HEK293 (cell line): ENCODE data around the gene NHP2.

Experiments used
- BCL11B ChIP-seq: fragments of 450-650 bp; formaldehyde crosslinking; IDR thresholded peaks from 2 replicates; pipeline ENCODE4 v1.5.1; 2016; ENCODE audit warnings: low read depth, missing biosample characterization, missing genetic modification characterization
- GLIS1 ChIP-seq: fragments of 450-650 bp; formaldehyde crosslinking; IDR thresholded peaks from 2 replicates; pipeline ENCODE4 v1.5.1; 2016; ENCODE audit warnings: missing biosample characterization, missing genetic modification characterization
- GLIS2 ChIP-seq: fragments of 450-650 bp; formaldehyde crosslinking; IDR thresholded peaks from 2 replicates; pipeline ENCODE4 v1.5.1; 2016; ENCODE audit warnings: missing biosample characterization, missing genetic modification characterization
- KLF16 ChIP-seq: fragments of 450-650 bp; formaldehyde crosslinking; IDR thresholded peaks from 2 replicates; pipeline ENCODE4 v1.5.1; 2017; ENCODE audit warnings: missing biosample characterization, missing genetic modification characterization
- KLF9 ChIP-seq: fragments of 450-650 bp; formaldehyde crosslinking; IDR thresholded peaks from 2 replicates; pipeline ENCODE4 v1.5.1; 2016; ENCODE audit warnings: missing biosample characterization, missing genetic modification characterization, low read depth
- TCF7L2 ChIP-seq: IDR thresholded peaks from 2 replicates; pipeline ENCODE4 v1.6.1; 2011; ENCODE audit warnings: low read depth, mild to moderate bottlenecking, inconsistent platforms, low read length, moderate library complexity, borderline replicate concordance
- YY1 ChIP-seq: fragments of 450-650 bp; formaldehyde crosslinking; IDR thresholded peaks from 2 replicates; pipeline ENCODE4 v1.5.1; 2018; ENCODE audit warnings: missing biosample characterization, missing genetic modification characterization
- ZBTB20 ChIP-seq: fragments of 450-650 bp; formaldehyde crosslinking; IDR thresholded peaks from 2 replicates; pipeline ENCODE4 v1.5.1; 2016; ENCODE audit warnings: missing biosample characterization, missing genetic modification characterization
- ZFP69B ChIP-seq: fragments of 450-650 bp; formaldehyde crosslinking; IDR thresholded peaks from 2 replicates; pipeline ENCODE4 v1.5.1; 2016; ENCODE audit warnings: missing biosample characterization, missing genetic modification characterization
- ZIC2 ChIP-seq: fragments of 450-650 bp; formaldehyde crosslinking; IDR thresholded peaks from 2 replicates; pipeline ENCODE4 v1.5.1; 2016; ENCODE audit warnings: missing biosample characterization, missing genetic modification characterization
- ZNF184 ChIP-seq: fragments of 450-650 bp; IDR thresholded peaks from 2 replicates; pipeline ENCODE4 v1.5.1; 2018; ENCODE audit warnings: missing biosample characterization, mild to moderate bottlenecking, missing genetic modification characterization
- ZNF214 ChIP-seq: fragments of 450-650 bp; formaldehyde crosslinking; IDR thresholded peaks from 2 replicates; pipeline ENCODE4 v1.5.1; 2017; ENCODE audit warnings: missing biosample characterization, mild to moderate bottlenecking, missing genetic modification characterization, borderline replicate concordance
- ZNF221 ChIP-seq: fragments of 450-650 bp; formaldehyde crosslinking; IDR thresholded peaks from 2 replicates; pipeline ENCODE4 v1.5.1; 2017; ENCODE audit warnings: missing biosample characterization, missing genetic modification characterization, borderline replicate concordance
- ZNF266 ChIP-seq: fragments of 450-650 bp; formaldehyde crosslinking; IDR thresholded peaks from 2 replicates; pipeline ENCODE4 v1.5.1; 2016; ENCODE audit warnings: missing biosample characterization, missing genetic modification characterization, low read depth
- ZNF350 ChIP-seq: fragments of 450-650 bp; formaldehyde crosslinking; IDR thresholded peaks from 2 replicates; pipeline ENCODE4 v1.5.0; 2017; ENCODE audit warnings: missing biosample characterization, mild to moderate bottlenecking, missing genetic modification characterization
- ZNF366 ChIP-seq: fragments of 450-650 bp; formaldehyde crosslinking; conservative IDR thresholded peaks from 2 replicates; pipeline ENCODE4 v1.5.1; 2016; ENCODE audit warnings: missing biosample characterization, missing genetic modification characterization
- ZNF416 ChIP-seq: fragments of 450-650 bp; formaldehyde crosslinking; IDR thresholded peaks from 2 replicates; pipeline ENCODE4 v1.5.1; 2016; ENCODE audit warnings: missing biosample characterization, missing genetic modification characterization
- ZNF423 ChIP-seq: fragments of 450-650 bp; formaldehyde crosslinking; IDR thresholded peaks from 2 replicates; pipeline ENCODE4 v1.5.1; 2016; ENCODE audit warnings: missing biosample characterization, missing genetic modification characterization
- ZNF426 ChIP-seq: fragments of 450-650 bp; formaldehyde crosslinking; IDR thresholded peaks from 2 replicates; pipeline ENCODE4 v1.5.1; 2017; ENCODE audit warnings: missing biosample characterization, missing genetic modification characterization, mild to moderate bottlenecking, inconsistent platforms, moderate library complexity
- ZNF510 ChIP-seq: fragments of 450-650 bp; formaldehyde crosslinking; IDR thresholded peaks from 2 replicates; pipeline ENCODE4 v1.5.1; 2018; ENCODE audit warnings: mild to moderate bottlenecking, missing genetic modification characterization, missing biosample characterization; ENCODE audit not compliant: insufficient replicate concordance
- ZNF596 ChIP-seq: fragments of 450-650 bp; IDR thresholded peaks from 2 replicates; pipeline ENCODE4 v1.5.0; 2018; ENCODE audit warnings: missing biosample characterization, mild to moderate bottlenecking, missing genetic modification characterization, moderate library complexity
- ZNF621 ChIP-seq: fragments of 450-650 bp; formaldehyde crosslinking; IDR thresholded peaks from 2 replicates; pipeline ENCODE4 v1.5.1; 2017; ENCODE audit warnings: missing biosample characterization, missing genetic modification characterization
- ZNF843 ChIP-seq: fragments of 450-650 bp; formaldehyde crosslinking; IDR thresholded peaks from 2 replicates; pipeline ENCODE4 v1.5.1; 2016; ENCODE audit warnings: missing biosample characterization, missing genetic modification characterization
- TF ChIP-seq, protein P1 (sequence below): fragments of 450-650 bp; formaldehyde crosslinking; IDR thresholded peaks from 2 replicates; pipeline ENCODE4 v1.5.1; 2016; ENCODE audit warnings: missing biosample characterization, missing genetic modification characterization, low read depth
- TF ChIP-seq, protein P2 (sequence below): fragments of 450-650 bp; formaldehyde crosslinking; IDR thresholded peaks from 2 replicates; pipeline ENCODE4 v1.5.1; 2016; ENCODE audit warnings: missing biosample characterization, missing genetic modification characterization
- TF ChIP-seq, protein P3 (sequence below): fragments of 450-650 bp; formaldehyde crosslinking; IDR thresholded peaks from 2 replicates; pipeline ENCODE4 v1.5.1; 2016; ENCODE audit warnings: missing biosample characterization, missing genetic modification characterization
- TF ChIP-seq, protein P4 (sequence below): fragments of 450-650 bp; formaldehyde crosslinking; optimal IDR thresholded peaks from 2 replicates; pipeline ENCODE3; 2016; ENCODE audit warnings: missing biosample characterization, mild to moderate bottlenecking, missing genetic modification characterization
- TF ChIP-seq, protein P5 (sequence below): fragments of 450-650 bp; formaldehyde crosslinking; IDR thresholded peaks from 2 replicates; pipeline ENCODE4 v1.5.1; 2016; ENCODE audit warnings: missing biosample characterization, missing genetic modification characterization
- TF ChIP-seq, protein P6 (sequence below): fragments of 450-650 bp; formaldehyde crosslinking; IDR thresholded peaks from 2 replicates; pipeline ENCODE4 v1.5.0; 2017; ENCODE audit warnings: missing biosample characterization, missing genetic modification characterization, borderline replicate concordance

The NHP2 gene

DNA sequence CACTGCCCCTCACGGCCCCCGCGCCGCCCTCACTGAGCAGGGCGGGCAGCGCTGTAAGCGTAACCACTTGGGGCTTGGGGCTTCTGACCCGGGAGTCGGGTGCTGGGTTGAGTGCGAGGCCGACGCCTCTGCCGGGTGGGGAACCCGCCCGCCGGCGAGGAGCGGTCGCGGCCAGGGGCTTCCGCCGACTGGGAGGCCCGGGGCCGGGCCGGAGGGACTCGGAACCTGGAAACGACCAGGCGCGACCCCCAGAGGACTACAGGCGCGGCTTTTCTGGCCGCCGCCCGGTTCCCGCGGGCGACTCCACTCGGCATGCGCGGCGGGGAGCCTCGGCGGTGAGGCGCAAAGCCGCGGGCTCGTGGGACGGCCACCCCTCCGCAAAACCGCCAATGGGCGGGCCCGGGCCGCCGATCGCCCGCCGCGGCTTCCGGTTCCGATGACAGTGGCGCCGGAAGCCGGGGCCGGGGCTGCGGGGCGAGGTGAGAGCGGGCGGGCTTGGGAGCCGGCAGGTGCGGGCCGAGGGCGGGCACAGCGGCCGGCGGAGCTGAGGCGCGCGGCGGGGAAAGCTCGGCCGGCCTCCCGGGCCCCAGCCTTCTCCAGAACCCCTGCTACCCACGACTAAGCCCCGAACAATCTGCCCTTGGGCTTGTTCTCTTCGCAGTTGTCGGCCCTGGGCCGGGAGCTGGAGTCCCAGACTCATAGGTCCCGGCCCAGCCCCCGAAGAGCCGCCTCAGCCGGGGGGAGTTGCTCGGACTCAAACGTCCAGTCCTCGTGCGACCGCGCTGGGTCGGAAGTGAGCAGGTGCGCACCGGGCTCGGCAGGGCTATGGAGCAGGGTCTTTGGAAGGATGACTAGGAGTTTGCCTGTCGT lies 22.9 kb downstream of the NHP2 start, which contains the start of gene RMND5B (continued):
- TF ChIP-seq, protein P1, sequence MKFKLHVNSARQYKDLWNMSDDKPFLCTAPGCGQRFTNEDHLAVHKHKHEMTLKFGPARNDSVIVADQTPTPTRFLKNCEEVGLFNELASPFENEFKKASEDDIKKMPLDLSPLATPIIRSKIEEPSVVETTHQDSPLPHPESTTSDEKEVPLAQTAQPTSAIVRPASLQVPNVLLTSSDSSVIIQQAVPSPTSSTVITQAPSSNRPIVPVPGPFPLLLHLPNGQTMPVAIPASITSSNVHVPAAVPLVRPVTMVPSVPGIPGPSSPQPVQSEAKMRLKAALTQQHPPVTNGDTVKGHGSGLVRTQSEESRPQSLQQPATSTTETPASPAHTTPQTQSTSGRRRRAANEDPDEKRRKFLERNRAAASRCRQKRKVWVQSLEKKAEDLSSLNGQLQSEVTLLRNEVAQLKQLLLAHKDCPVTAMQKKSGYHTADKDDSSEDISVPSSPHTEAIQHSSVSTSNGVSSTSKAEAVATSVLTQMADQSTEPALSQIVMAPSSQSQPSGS (tag by site-specific recombination), result no peak
- TF ChIP-seq KLF16 (tag by site-specific recombination) (no peak), YY1 (tag by site-specific recombination) (no peak), ZNF843 (no peak; the same call in 1 of the 2 replicates), TCF7L2 (no peak), GLIS2 (peak; percentile 93), ZNF214 (tag by site-specific recombination) (no peak), ZNF184 (tag by site-specific recombination) (0 out of 2 replicates have a peak, but pooled peaks have one; percentile 51), ZFP69B (tag by site-specific recombination) (peak; percentile 44; the same call in 1 of the 2 replicates), ZNF350 (tag by site-specific recombination) (no peak), ZNF416 (no peak), ZNF596 (peak; percentile 50; the same call in 1 of the 2 replicates), BCL11B (0 out of 2 replicates have a peak, but pooled peaks have one; percentile 59), ZNF221 (tag by site-specific recombination) (no peak), ZIC2 (tag by site-specific recombination) (peak; percentile 70), ZNF423 (tag by site-specific recombination) (no peak), KLF9 (tag by site-specific recombination) (peak; percentile 55), ZNF426 (tag by site-specific recombination) (no peak), ZNF366 (tag by site-specific recombination) (no peak), GLIS1 (tag by site-specific recombination) (peak; percentile 72), ZNF621 (tag by site-specific recombination) (no peak), ZNF266 (tag by site-specific recombination) (no peak), ZBTB20 (tag by site-specific recombination) (peak; percentile 81), ZNF510 (no peak)
- TF ChIP-seq, protein P2, sequence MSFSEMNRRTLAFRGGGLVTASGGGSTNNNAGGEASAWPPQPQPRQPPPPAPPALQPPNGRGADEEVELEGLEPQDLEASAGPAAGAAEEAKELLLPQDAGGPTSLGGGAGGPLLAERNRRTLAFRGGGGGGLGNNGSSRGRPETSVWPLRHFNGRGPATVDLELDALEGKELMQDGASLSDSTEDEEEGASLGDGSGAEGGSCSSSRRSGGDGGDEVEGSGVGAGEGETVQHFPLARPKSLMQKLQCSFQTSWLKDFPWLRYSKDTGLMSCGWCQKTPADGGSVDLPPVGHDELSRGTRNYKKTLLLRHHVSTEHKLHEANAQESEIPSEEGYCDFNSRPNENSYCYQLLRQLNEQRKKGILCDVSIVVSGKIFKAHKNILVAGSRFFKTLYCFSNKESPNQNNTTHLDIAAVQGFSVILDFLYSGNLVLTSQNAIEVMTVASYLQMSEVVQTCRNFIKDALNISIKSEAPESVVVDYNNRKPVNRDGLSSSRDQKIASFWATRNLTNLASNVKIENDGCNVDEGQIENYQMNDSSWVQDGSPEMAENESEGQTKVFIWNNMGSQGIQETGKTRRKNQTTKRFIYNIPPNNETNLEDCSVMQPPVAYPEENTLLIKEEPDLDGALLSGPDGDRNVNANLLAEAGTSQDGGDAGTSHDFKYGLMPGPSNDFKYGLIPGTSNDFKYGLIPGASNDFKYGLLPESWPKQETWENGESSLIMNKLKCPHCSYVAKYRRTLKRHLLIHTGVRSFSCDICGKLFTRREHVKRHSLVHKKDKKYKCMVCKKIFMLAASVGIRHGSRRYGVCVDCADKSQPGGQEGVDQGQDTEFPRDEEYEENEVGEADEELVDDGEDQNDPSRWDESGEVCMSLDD (tag by site-specific recombination), result peak; percentile 69; the same call in 1 of the 2 replicates
- TF ChIP-seq, protein P3, sequence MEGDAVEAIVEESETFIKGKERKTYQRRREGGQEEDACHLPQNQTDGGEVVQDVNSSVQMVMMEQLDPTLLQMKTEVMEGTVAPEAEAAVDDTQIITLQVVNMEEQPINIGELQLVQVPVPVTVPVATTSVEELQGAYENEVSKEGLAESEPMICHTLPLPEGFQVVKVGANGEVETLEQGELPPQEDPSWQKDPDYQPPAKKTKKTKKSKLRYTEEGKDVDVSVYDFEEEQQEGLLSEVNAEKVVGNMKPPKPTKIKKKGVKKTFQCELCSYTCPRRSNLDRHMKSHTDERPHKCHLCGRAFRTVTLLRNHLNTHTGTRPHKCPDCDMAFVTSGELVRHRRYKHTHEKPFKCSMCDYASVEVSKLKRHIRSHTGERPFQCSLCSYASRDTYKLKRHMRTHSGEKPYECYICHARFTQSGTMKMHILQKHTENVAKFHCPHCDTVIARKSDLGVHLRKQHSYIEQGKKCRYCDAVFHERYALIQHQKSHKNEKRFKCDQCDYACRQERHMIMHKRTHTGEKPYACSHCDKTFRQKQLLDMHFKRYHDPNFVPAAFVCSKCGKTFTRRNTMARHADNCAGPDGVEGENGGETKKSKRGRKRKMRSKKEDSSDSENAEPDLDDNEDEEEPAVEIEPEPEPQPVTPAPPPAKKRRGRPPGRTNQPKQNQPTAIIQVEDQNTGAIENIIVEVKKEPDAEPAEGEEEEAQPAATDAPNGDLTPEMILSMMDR (tag by site-specific recombination), result no peak
- TF ChIP-seq, protein P4, sequence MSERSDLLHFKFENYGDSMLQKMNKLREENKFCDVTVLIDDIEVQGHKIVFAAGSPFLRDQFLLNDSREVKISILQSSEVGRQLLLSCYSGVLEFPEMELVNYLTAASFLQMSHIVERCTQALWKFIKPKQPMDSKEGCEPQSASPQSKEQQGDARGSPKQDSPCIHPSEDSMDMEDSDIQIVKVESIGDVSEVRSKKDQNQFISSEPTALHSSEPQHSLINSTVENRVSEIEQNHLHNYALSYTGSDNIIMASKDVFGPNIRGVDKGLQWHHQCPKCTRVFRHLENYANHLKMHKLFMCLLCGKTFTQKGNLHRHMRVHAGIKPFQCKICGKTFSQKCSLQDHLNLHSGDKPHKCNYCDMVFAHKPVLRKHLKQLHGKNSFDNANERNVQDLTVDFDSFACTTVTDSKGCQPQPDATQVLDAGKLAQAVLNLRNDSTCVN (tag by site-specific recombination), result peak; percentile 89
- TF ChIP-seq, protein P5, sequence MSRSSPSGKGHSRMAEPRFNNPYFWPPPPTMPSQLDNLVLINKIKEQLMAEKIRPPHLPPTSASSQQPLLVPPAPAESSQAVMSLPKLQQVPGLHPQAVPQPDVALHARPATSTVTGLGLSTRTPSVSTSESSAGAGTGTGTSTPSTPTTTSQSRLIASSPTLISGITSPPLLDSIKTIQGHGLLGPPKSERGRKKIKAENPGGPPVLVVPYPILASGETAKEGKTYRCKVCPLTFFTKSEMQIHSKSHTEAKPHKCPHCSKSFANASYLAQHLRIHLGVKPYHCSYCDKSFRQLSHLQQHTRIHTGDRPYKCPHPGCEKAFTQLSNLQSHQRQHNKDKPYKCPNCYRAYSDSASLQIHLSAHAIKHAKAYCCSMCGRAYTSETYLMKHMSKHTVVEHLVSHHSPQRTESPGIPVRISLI (tag by site-specific recombination), result no peak
- TF ChIP-seq, protein P6, sequence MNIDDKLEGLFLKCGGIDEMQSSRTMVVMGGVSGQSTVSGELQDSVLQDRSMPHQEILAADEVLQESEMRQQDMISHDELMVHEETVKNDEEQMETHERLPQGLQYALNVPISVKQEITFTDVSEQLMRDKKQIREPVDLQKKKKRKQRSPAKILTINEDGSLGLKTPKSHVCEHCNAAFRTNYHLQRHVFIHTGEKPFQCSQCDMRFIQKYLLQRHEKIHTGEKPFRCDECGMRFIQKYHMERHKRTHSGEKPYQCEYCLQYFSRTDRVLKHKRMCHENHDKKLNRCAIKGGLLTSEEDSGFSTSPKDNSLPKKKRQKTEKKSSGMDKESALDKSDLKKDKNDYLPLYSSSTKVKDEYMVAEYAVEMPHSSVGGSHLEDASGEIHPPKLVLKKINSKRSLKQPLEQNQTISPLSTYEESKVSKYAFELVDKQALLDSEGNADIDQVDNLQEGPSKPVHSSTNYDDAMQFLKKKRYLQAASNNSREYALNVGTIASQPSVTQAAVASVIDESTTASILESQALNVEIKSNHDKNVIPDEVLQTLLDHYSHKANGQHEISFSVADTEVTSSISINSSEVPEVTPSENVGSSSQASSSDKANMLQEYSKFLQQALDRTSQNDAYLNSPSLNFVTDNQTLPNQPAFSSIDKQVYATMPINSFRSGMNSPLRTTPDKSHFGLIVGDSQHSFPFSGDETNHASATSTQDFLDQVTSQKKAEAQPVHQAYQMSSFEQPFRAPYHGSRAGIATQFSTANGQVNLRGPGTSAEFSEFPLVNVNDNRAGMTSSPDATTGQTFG, result no peak
